Measurements from ENCODE around the gene PPM1F. TPM values are rescaled to one million over a fixed set of nuclear protein-coding genes. Genes with fewer than 3 reads are reported as not detected.
"Not testable (repeated sequence)": the region's sequence is repeated elsewhere in the genome, so short reads cannot be mapped to it uniquely, and the experiment has no call there.

The PPM1F gene
- total and polyA plus RNA-seq, 4 donors = 5.9 to 65.1 (median 32.0) TPM

DNA sequence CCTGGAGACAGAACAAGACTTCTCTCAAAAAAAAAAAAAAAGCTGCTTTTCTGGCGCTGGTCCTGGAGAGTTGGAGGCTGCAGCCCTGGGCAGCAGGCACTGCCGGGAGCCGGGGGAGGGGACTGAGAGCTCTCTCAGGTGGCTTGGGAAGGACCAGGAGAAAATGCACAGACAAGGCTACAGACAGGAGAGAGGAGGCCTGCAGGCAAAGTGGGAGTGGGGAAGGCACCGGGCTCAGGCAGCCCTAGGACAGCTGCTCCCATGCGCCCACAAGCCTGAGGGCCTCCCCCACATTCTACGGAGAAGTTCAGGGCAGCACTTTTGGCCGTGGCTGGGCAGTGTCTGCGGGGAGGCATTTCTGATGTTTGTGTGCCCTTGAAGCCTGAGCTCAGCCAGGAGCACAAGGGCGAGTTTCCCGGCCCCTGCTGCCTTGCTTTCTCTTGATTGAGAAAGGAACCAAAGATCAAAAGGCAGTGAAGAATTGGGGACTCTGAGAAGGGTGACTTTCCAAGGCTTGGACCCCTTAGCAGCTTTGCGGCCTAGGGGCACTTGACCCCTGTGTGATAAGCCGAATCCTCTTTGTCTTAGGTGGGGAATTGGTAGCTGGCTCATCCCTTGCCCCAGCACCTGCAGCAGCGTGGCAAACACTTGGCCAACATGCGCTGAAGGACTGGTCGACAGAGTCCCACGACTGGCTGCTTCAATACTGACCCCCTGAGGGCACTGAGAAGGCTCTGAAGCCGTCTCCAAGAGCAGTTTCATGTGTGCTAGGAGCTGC, 35.3 kb downstream of the PPM1F start:
- intact Hi-C loops (cut with DNase I) = no loop called here
- no peak for DNase-seq

DNA sequence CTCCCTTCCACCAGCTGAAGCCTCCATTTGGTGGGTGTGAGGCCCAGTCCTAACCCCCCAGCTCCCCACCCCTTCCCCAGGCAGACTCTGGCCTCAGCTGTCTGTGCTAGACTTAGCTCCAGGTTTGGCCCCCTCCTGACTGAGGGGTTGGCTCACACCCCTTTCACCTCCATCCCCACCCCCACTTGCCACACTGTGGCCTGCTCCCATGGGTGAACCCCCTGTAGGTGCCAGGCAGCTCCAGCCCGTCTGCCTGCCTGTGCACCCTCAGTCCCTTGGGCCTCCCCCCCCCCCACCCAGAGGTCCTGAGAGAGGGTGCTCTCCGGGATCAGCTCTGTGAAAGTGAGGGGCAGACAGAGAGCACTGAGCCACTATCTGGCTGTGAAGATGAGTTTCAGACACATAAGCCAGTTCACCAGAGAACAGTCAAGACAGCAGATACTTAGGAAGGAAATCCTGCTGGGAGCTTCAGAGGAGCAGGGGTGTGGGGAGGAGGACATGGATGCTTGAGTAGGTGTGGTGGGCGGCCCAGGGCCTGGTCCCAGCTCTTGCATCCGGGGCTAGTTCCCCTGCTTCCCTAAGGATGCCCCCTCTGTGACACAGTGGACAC, 36.2 kb downstream of the PPM1F start:
- ATAC-seq (ENCODE audit: low FRiP score) (no peak), DNase-seq (no peak)
- H3K4me3 ChIP-seq (ENCODE audit: low read length in 2 of 2) = no peak overlapping the region
- intact Hi-C loops (cut with DNase I) = no loop called here
- H3K9me3 ChIP-seq (ENCODE audit: control insufficient read depth, low read length) = no peaks in the 10 kb centered on the region
- H3K36me3 ChIP-seq (ENCODE audit: control insufficient read depth in 1 of 2, insufficient read depth in 2 of 2, low read length in 1 of 2) = no peaks in the 10 kb centered on the region
- no peak overlapping the region for H3K27ac ChIP-seq (ENCODE audit: low read depth in 1 of 2, low read length in 2 of 2)
- no peaks in the 10 kb centered on the region for H3K4me1 ChIP-seq (ENCODE audit: control insufficient read depth in 1 of 2, insufficient read depth in 2 of 2, low read length in 2 of 2)
- H3K27me3 ChIP-seq (ENCODE audit: control insufficient read depth in 1 of 2, insufficient read depth in 2 of 2, low read length in 1 of 2) = no peaks in the 10 kb centered on the region
- WGBS, 2 donors = 88 to 89% methylated on average over 4 of the region's 4 CpGs

More for the DNA sequence above, 35.3 kb downstream of the PPM1F start:
- 38 to 39% methylated on average over 16 to 17 of the region's 17 CpGs for WGBS, 2 donors
- H3K36me3 ChIP-seq (ENCODE audit: control insufficient read depth in 1 of 2, insufficient read depth in 2 of 2, low read length in 1 of 2) = no peaks in the 10 kb centered on the region
- no peaks in the 10 kb centered on the region for H3K4me1 ChIP-seq (ENCODE audit: control insufficient read depth in 1 of 2, insufficient read depth in 2 of 2, low read length in 2 of 2)
- H3K9me3 ChIP-seq (ENCODE audit: control insufficient read depth, low read length) = no peaks in the 10 kb centered on the region
- H3K4me3 ChIP-seq (ENCODE audit: low read length in 2 of 2) = no peak overlapping the region
- ATAC-seq (ENCODE audit: low FRiP score) = peak; percentile 6
- no peaks in the 10 kb centered on the region for H3K27me3 ChIP-seq (ENCODE audit: control insufficient read depth in 1 of 2, insufficient read depth in 2 of 2, low read length in 1 of 2)
- H3K27ac ChIP-seq (ENCODE audit: low read depth in 1 of 2, low read length in 2 of 2) = no peak overlapping the region

DNA sequence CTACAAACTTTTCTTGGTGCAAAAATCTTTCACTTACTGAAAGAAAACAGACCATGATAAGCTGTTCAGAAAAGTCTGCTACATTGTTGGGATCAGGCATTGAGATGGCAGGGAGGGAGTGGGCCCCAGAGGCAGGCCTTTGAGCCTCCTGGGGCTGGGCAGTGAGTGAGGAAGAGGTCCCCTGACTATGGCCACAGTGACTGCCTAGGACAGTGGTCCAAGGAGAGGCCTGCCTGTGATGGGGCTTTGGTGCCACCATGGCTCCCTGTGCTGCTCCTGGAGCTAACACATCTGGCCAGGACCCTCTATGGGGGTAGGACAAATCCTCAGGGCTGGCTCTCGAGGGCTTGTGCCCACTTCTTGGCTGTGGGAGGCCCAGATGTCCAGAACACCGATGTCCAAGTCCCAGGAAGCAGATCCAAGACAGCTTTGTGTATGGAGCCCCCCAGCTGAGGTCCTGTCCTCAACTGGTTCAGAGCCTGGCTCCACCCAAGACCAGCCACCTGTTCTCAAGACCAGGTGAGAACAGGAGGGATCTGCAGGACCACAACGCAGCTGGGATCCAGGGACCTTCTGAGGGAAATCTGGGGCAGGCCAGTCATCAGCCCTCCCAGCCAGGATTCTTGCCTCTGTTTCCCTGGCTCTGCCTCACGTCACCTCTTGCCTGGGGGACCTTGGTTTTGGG, 36.9 kb downstream of the PPM1F start:
- DNase-seq (no peak), ATAC-seq (ENCODE audit: low FRiP score) (no peak)
- Histone ChIP-seq H3K36me3 (ENCODE audit: control insufficient read depth in 1 of 2, insufficient read depth in 2 of 2, low read length in 1 of 2) (no peaks in the 10 kb centered on the region), H3K27me3 (ENCODE audit: control insufficient read depth in 1 of 2, insufficient read depth in 2 of 2, low read length in 1 of 2) (no peaks in the 10 kb centered on the region), H3K9me3 (ENCODE audit: control insufficient read depth, low read length) (no peaks in the 10 kb centered on the region), H3K4me3 (ENCODE audit: low read length in 2 of 2) (no peak overlapping the region), H3K4me1 (ENCODE audit: control insufficient read depth in 1 of 2, insufficient read depth in 2 of 2, low read length in 2 of 2) (no peaks in the 10 kb centered on the region), H3K27ac (ENCODE audit: low read depth in 1 of 2, low read length in 2 of 2) (no peak overlapping the region)
- intact Hi-C loops (cut with DNase I) = no loop called here
- WGBS, 2 donors = 93 to 98% methylated on average over 4 of the region's 4 CpGs

DNA sequence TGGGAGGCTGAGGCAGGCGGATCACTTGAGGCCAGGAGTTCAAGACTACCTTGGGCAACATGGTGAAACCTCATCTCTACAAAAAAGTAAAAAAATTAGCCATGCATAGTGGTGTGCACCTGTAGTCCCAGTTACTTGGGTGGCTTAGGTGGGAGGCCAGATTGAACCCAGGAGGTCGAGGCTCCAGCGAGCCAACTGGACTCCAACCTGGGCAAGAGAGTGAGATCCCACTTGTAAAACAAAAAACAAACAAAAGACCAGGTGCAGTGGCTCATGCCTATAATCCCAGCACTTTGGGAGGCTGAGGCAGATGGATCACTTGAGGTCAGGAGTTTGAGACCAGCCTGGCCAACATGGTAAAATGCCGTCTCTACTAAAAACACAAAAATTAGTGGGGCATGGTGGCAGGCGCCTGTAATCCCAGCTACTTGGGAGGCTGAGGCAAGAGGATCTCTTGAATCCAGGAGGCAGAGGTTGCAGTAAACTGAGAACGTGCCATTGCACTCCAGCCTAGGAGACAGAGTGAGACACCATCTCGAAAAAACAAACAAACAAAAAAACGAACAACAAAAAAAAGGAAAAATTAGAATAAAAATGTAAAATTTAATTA, 38.5 kb downstream of the PPM1F start:
- intact Hi-C loops (cut with DNase I); H3K36me3 ChIP-seq (ENCODE audit: control insufficient read depth in 1 of 2, insufficient read depth in 2 of 2, low read length in 1 of 2); H3K9me3 ChIP-seq (ENCODE audit: control insufficient read depth, low read length); H3K4me1 ChIP-seq (ENCODE audit: control insufficient read depth in 1 of 2, insufficient read depth in 2 of 2, low read length in 2 of 2); H3K27me3 ChIP-seq (ENCODE audit: control insufficient read depth in 1 of 2, insufficient read depth in 2 of 2, low read length in 1 of 2); ATAC-seq (ENCODE audit: low FRiP score); H3K27ac ChIP-seq (ENCODE audit: low read depth in 1 of 2, low read length in 2 of 2); H3K4me3 ChIP-seq (ENCODE audit: low read length in 2 of 2): not testable (repeated sequence)
- DNase-seq = peak in 1 of 2 donors; percentile 50
- WGBS, 2 donors = 95 to 96% methylated on average over 8 of the region's 8 CpGs

DNA sequence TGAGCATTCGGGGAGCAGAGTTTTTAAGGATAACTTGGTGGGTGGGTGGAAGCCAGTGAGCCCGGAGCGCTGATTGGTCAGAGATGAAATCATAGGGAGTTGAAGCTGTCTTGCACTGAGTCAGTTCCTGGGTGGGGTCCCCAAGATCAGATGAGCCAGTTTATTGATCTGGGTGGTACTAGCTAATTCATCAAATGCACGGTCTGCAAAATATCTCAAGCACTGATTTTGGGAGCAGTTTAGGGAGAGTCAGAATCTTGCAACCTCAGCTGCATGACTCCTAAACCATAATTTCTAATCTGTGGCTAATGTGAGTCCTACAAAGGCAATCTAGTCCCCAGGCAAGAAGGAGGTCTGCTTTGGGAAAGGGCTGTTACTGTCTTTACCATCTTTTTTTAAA, 42.3 kb downstream of the PPM1F start:
- H3K27ac ChIP-seq (ENCODE audit: low read depth in 1 of 2, low read length in 2 of 2); ATAC-seq (ENCODE audit: low FRiP score); H3K36me3 ChIP-seq (ENCODE audit: control insufficient read depth in 1 of 2, insufficient read depth in 2 of 2, low read length in 1 of 2); H3K27me3 ChIP-seq (ENCODE audit: control insufficient read depth in 1 of 2, insufficient read depth in 2 of 2, low read length in 1 of 2); H3K4me1 ChIP-seq (ENCODE audit: control insufficient read depth in 1 of 2, insufficient read depth in 2 of 2, low read length in 2 of 2); intact Hi-C loops (cut with DNase I); H3K4me3 ChIP-seq (ENCODE audit: low read length in 2 of 2); H3K9me3 ChIP-seq (ENCODE audit: control insufficient read depth, low read length): not testable (repeated sequence)
- DNase-seq = peak in 1 of 2 donors; percentile 8
- WGBS, 2 donors = 90 to 93% methylated on average over 4 of the region's 4 CpGs

DNA sequence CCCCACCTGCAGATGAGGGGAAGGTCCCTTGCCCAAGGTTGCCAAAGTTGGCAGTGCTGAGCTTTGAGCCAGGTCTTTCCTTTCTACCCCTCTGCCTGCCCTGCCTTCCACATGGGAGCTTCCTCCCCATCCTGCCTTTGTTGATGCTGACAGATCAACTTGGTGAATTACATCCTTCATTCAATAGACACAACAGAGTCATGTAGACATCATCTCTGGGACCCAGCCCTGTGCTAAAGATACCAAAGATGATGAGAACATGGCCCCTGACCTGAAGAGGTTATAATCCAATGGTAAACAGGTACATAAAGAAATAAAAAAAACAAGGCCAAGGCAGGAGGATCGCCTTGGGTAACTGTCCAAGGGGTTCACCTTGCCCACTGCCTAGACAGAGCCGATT, 42.8 kb downstream of the PPM1F start:
- Histone ChIP-seq H3K9me3 (ENCODE audit: control insufficient read depth, low read length) (no peaks in the 10 kb centered on the region), H3K27me3 (ENCODE audit: control insufficient read depth in 1 of 2, insufficient read depth in 2 of 2, low read length in 1 of 2) (no peaks in the 10 kb centered on the region), H3K4me1 (ENCODE audit: control insufficient read depth in 1 of 2, insufficient read depth in 2 of 2, low read length in 2 of 2) (no peaks in the 10 kb centered on the region), H3K27ac (ENCODE audit: low read depth in 1 of 2, low read length in 2 of 2) (no peak overlapping the region), H3K4me3 (ENCODE audit: low read length in 2 of 2) (no peak overlapping the region), H3K36me3 (ENCODE audit: control insufficient read depth in 1 of 2, insufficient read depth in 2 of 2, low read length in 1 of 2) (no peaks in the 10 kb centered on the region)
- WGBS, 2 donors = 93 to 97% methylated on average over 2 of the region's 2 CpGs
- intact Hi-C loops (cut with DNase I) = no loop called here
- DNase-seq (peak in 1 of 2 donors; percentile 37), ATAC-seq (ENCODE audit: low FRiP score) (no peak)

DNA sequence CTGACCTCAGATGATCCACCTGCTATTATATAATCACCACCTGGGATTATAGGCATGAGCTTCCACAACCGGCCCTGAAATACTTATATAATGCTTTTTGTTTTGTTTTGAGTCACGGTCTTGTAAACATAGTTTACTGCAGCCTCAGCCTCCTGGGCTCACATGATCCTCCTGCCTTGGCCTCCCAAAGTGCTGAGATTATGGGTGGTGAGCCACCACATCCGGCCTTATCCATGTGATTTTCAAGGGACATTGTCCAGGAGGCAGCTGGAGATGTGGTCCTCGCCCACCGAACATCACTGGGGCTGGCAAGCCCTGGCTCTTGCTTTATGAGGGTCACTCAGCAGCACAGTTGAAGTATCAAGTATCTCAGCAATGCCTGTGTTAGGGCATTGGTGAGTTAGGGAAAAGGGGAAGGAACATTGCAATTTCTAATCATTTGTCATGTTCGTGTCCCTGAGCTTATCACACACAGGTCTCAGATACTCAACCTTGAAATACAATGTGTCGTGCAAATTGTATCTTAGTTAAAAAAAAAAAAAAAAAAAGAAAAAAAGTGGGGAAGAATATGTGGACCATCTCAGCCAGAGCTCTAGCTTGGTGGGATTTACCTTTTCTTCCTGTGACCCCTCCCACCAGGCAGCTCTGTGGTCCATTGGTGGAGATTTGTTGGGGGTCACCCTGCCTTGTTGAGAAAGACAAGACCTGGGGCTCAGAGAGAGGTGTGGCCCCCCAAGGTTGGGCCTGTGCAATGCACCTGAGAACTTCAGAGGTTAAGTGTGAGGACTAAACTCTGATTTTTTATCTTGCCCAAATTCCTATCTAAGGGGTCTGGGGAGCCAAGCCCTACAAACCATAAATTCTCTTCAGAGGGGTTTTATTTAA, 44.8 kb downstream of the PPM1F start:
- Histone ChIP-seq H3K4me3 (ENCODE audit: low read length in 2 of 2) (no peak overlapping the region), H3K27me3 (ENCODE audit: control insufficient read depth in 1 of 2, insufficient read depth in 2 of 2, low read length in 1 of 2) (no peaks in the 10 kb centered on the region), H3K27ac (ENCODE audit: low read depth in 1 of 2, low read length in 2 of 2) (no peak overlapping the region), H3K4me1 (ENCODE audit: control insufficient read depth in 1 of 2, insufficient read depth in 2 of 2, low read length in 2 of 2) (no peaks in the 10 kb centered on the region), H3K9me3 (ENCODE audit: control insufficient read depth, low read length) (no peaks in the 10 kb centered on the region), H3K36me3 (ENCODE audit: control insufficient read depth in 1 of 2, insufficient read depth in 2 of 2, low read length in 1 of 2) (no peaks in the 10 kb centered on the region)
- ATAC-seq (ENCODE audit: low FRiP score) (no peak), DNase-seq (peak in 1 of 2 donors; percentile 26)
- intact Hi-C loops (cut with DNase I) = no loop called here
- 91 to 97% methylated on average over 7 of the region's 7 CpGs for WGBS, 2 donors

DNA sequence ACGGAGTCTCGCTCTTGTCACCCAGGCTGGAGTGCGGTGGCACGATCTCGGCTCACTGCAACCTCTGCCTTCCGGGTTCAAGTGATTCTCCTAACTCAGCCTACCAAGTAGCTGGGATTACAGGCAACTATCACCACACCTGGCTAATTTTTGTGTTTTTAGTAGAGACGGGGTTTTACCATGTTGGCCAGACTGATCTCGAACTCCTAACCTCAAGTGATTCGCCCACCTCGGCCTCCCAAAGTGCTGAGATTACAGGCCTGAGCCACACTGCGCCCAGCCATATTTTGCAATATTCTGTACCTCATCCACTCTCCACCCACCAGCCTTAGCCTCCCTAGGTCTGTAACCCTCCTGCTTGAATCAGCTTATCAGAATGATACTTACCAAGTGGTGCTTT, 47.4 kb downstream of the PPM1F start:
- intact Hi-C loops (cut with DNase I); H3K27me3 ChIP-seq (ENCODE audit: control insufficient read depth in 1 of 2, insufficient read depth in 2 of 2, low read length in 1 of 2); H3K4me3 ChIP-seq (ENCODE audit: low read length in 2 of 2); ATAC-seq (ENCODE audit: low FRiP score); DNase-seq; H3K9me3 ChIP-seq (ENCODE audit: control insufficient read depth, low read length); H3K4me1 ChIP-seq (ENCODE audit: control insufficient read depth in 1 of 2, insufficient read depth in 2 of 2, low read length in 2 of 2); H3K27ac ChIP-seq (ENCODE audit: low read depth in 1 of 2, low read length in 2 of 2); H3K36me3 ChIP-seq (ENCODE audit: control insufficient read depth in 1 of 2, insufficient read depth in 2 of 2, low read length in 1 of 2): not testable (repeated sequence)
- WGBS, 2 donors = 98% methylated on average over 11 of the region's 11 CpGs

Data from aorta (tissue), 5 donors.